BJ (cell line): Measurements from ENCODE around the gene MACROD1. TPM values are rescaled to one million over a fixed set of nuclear protein-coding genes. Genes with fewer than 3 reads are reported as not detected.

ENCODE experiments used
- CTCF ChIA-PET: fragments of 350-600 bp; formaldehyde crosslinking; extraction: SDS; loops from one replicate; lab custom pipeline; 2021; ENCODE audit warnings: antibody characterized with exemption, inconsistent platforms; lab: Yijun Ruan, JAX
- POLR2A ChIA-PET: fragments of 300-600 bp; sonication (Branson Sonifier 250); formaldehyde crosslinking; extraction: SDS; loops from one replicate; lab custom pipeline; 2021; ENCODE audit warnings: antibody characterized with exemption; lab: Charles Lee
- DNase-seq: peaks from one replicate; pipeline ENCODE4 v3.0.0-alpha.2; 2011; ENCODE audit warnings: low read depth
- H3K27me3 ChIP-seq: 2 replicates; pipeline ENCODE4 v1.6.0; 2011; ENCODE audit warnings: low read length; ENCODE audit not compliant: control insufficient read depth, insufficient read depth
- H3K36me3 ChIP-seq: 2 replicates; pipeline ENCODE4 v1.5.1; 2011; ENCODE audit warnings: low read length; ENCODE audit not compliant: control insufficient read depth, insufficient read depth
- H3K4me3 ChIP-seq: 2 replicates; pipeline ENCODE4 v1.5.1; 2011; ENCODE audit warnings: low read depth, mild to moderate bottlenecking, control low read depth, low read length
- polyA plus RNA-seq: library from polyadenylated mRNA; depleted of rRNA; stranded (reverse); fragments of >200 nt; gene quantifications from 2 replicates; pipeline ENCODE4 v1.2.3, GENCODE V29; 2011
- TF ChIP-seq, protein P1 (sequence below): IDR thresholded peaks from 2 replicates; pipeline ENCODE4 v1.5.1; 2011; ENCODE audit warnings: low read depth, mild to moderate bottlenecking, control low read depth, inconsistent platforms, low read length, moderate library complexity; ENCODE audit not compliant: insufficient read depth

MACROD1 gene
- polyA plus RNA-seq, 1 experiment, result 12.4 TPM

GRCh38 chr11:64125676-64126075 lies 40.2 kb downstream of the MACROD1 start:
- Histone ChIP-seq H3K36me3 (no peaks in the 10 kb centered on the region), H3K4me3 (no peak overlapping the region), H3K27me3 (peaks cover 1% of the 10 kb centered on the region; the same call in 1 of the 2 replicates)
- ChIA-PET CTCF (no interaction called here), POLR2A (no interaction called here)
- DNase-seq, result no peak
- TF ChIP-seq, protein P1, sequence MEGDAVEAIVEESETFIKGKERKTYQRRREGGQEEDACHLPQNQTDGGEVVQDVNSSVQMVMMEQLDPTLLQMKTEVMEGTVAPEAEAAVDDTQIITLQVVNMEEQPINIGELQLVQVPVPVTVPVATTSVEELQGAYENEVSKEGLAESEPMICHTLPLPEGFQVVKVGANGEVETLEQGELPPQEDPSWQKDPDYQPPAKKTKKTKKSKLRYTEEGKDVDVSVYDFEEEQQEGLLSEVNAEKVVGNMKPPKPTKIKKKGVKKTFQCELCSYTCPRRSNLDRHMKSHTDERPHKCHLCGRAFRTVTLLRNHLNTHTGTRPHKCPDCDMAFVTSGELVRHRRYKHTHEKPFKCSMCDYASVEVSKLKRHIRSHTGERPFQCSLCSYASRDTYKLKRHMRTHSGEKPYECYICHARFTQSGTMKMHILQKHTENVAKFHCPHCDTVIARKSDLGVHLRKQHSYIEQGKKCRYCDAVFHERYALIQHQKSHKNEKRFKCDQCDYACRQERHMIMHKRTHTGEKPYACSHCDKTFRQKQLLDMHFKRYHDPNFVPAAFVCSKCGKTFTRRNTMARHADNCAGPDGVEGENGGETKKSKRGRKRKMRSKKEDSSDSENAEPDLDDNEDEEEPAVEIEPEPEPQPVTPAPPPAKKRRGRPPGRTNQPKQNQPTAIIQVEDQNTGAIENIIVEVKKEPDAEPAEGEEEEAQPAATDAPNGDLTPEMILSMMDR, result no peak

GRCh38 chr11:64124147-64124546 lies 41.8 kb downstream of the MACROD1 start:
- TF ChIP-seq, protein P1, result no peak
- Histone ChIP-seq H3K36me3 (no peaks in the 10 kb centered on the region), H3K27me3 (peaks cover 1% of the 10 kb centered on the region; the same call in 1 of the 2 replicates), H3K4me3 (no peak overlapping the region)
- ChIA-PET CTCF (no interaction called here), POLR2A (no interaction called here)
- no peak for DNase-seq

DNA sequence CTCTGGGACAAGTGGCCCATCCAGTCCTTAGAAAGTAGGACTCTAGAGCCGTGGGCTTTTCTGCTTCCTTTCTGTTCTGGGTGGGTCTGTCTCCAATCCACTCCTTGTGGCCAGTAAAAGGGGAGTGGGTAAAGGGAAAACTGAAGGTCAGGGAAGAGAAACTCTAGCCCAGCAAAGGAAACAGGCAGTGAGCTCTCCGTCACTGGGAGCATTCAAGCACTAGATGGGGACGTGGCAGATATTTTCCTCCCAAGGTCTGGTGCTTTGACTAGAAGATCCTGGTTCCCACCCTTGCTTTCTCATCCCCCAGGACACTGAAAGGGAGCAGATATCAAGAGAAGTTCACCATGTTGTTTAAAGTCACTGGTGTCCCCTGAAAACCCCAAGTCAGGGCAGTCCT lies 42.2 kb downstream of the MACROD1 start:
- TF ChIP-seq, protein P1, result no peak
- peaks cover 1% of the 10 kb centered on the region; the same call in 1 of the 2 replicates for H3K27me3 ChIP-seq
- DNase-seq, result no peak
- H3K36me3 ChIP-seq, result no peaks in the 10 kb centered on the region
- no peak overlapping the region for H3K4me3 ChIP-seq
- POLR2A ChIA-PET, result no interaction called here
- CTCF ChIA-PET, result no interaction called here

DNA sequence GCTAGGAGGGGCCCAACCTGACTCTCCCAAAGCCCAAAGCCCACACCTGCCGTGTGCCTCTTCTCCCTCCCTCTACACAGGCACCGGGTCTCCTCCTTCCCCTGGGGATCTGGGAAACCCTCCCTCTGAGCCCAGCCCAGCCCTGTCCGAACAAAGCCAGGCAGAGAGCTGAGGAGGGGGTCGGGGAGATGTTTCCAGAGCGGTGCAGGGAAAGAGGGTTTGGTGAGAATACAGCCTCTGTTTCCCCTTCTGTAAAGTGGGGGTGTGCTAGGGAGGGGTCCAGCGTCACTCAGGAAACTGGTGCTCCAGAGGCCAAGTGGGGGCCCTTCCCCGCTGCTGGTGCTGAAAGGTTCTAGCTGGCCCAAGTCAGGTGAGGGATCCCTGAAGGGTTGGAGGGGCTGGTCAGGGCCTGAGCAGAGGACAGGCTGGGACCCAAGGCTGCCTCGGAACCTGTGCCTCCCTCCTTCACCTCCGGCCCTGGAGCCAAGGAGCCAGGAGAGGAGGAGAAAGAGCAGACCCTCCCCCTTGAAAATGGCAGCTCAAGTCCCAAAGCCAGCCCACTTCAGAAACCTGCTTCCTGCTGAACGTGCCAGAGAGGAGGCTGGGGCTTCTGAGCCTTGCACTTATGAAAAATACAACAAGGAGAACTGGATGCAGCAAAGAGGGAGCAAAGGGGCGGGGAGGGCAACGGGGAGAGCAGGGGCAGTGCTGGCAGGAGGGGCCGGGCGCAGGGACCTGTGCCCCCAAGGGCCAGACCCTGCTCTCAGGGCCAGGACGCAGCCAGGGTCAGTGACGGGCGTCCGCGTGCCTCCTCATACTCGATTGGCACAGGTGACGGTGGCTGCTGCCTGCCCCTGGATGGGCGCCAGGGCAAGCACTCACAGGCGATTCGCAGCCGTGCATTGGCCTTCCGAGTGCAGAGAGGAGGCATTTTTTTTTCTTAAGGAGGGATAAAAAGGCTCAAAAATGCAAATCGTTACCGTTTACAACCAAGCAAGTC lies 43.2 kb downstream of the MACROD1 start:
- Histone ChIP-seq H3K4me3 (no peak overlapping the region), H3K27me3 (peaks cover 1% of the 10 kb centered on the region; the same call in 1 of the 2 replicates), H3K36me3 (no peaks in the 10 kb centered on the region)
- POLR2A ChIA-PET, result no interaction called here
- CTCF ChIA-PET, result interaction anchor here (0.5 to 2.2 kb wide), 4 partner anchors 10 to 280 kb away, joined by 3 to 7 read pairs (median 4); no protein-coding TSS in a partner anchor
- DNase-seq, result no peak
- TF ChIP-seq, protein P1, result no peak
